ENCODE data around the gene OR6K3.
A peak's percentile ranks its signal among the peaks of the same experiment; 100 is the strongest.

The OR6K3 gene

GRCh38 chr1:158681606-158682005, 38.9 kb downstream of the OR6K3 start:
- no peaks in the 10 kb centered on the region for H3K36me3 ChIP-seq (ENCODE audit: insufficient read depth, low read length)
- H3K9me2 ChIP-seq (replicated peaks; ENCODE audit: low read depth, low read length), result no peaks in the 10 kb centered on the region
- H3K79me2 ChIP-seq (ENCODE audit: insufficient read depth, low read length), result no peaks in the 10 kb centered on the region
- H3K9ac ChIP-seq (ENCODE audit: low read depth, low read length, poor library complexity, severe bottlenecking), result no peak overlapping the region
- peaks cover 8% of the 10 kb centered on the region for H3K4me1 ChIP-seq (ENCODE audit: insufficient read depth, low read length, poor library complexity, severe bottlenecking)
- no peak for TF ChIP-seq EZH2phosphoT487 (IDR thresholded peaks at IDR 0.05; ENCODE audit: borderline replicate concordance)
- TF ChIP-seq CTCF (conservative IDR thresholded peaks at IDR 0.05; ENCODE audit: low read length), result no peak
- no peaks in the 10 kb centered on the region for H4K20me1 ChIP-seq (ENCODE audit: insufficient read depth, low read length, poor library complexity, severe bottlenecking)
- no peaks in the 10 kb centered on the region for H3F3A ChIP-seq (ENCODE audit: low read depth)
- H3K9me3 ChIP-seq (ENCODE audit: insufficient read depth, low read depth, low read length), result no peaks in the 10 kb centered on the region
- no peak overlapping the region for H2AFZ ChIP-seq (ENCODE audit: low read length)
- H3K4me3 ChIP-seq (ENCODE audit: low read length, poor library complexity, severe bottlenecking), result no peak overlapping the region
- H3K4me2 ChIP-seq (ENCODE audit: low read depth, low read length, poor library complexity, severe bottlenecking), result no peak overlapping the region
- H3K27me3 ChIP-seq (ENCODE audit: insufficient read depth, low read length, poor library complexity, severe bottlenecking), result no peaks in the 10 kb centered on the region

GRCh38 chr1:158679289-158679688, 41.2 kb downstream of the OR6K3 start:
- no peaks in the 10 kb centered on the region for H4K20me1 ChIP-seq (ENCODE audit: insufficient read depth, low read length, poor library complexity, severe bottlenecking)
- no peak overlapping the region for H3K9ac ChIP-seq (ENCODE audit: low read depth, low read length, poor library complexity, severe bottlenecking)
- no peaks in the 10 kb centered on the region for H3K27me3 ChIP-seq (ENCODE audit: insufficient read depth, low read length, poor library complexity, severe bottlenecking)
- peaks cover 12% of the 10 kb centered on the region for H3K4me1 ChIP-seq (ENCODE audit: insufficient read depth, low read length, poor library complexity, severe bottlenecking)
- no peak overlapping the region for H3K4me3 ChIP-seq (ENCODE audit: low read length, poor library complexity, severe bottlenecking)
- H3K36me3 ChIP-seq (ENCODE audit: insufficient read depth, low read length), result no peaks in the 10 kb centered on the region
- H3F3A ChIP-seq (ENCODE audit: low read depth), result no peaks in the 10 kb centered on the region
- TF ChIP-seq EZH2phosphoT487 (IDR thresholded peaks at IDR 0.05; ENCODE audit: borderline replicate concordance) (no peak), CTCF (conservative IDR thresholded peaks at IDR 0.05; ENCODE audit: low read length) (no peak)
- H3K4me2 ChIP-seq (ENCODE audit: low read depth, low read length, poor library complexity, severe bottlenecking), result no peak overlapping the region
- no peaks in the 10 kb centered on the region for H3K9me3 ChIP-seq (ENCODE audit: insufficient read depth, low read depth, low read length)
- no peaks in the 10 kb centered on the region for H3K79me2 ChIP-seq (ENCODE audit: insufficient read depth, low read length)
- peak overlapping the region; percentile 46 for H2AFZ ChIP-seq (ENCODE audit: low read length)
- H3K9me2 ChIP-seq (replicated peaks; ENCODE audit: low read depth, low read length), result no peaks in the 10 kb centered on the region

GRCh38 chr1:158675563-158676323, 44.8 kb downstream of the OR6K3 start:
- Histone ChIP-seq H3K4me1 (ENCODE audit: insufficient read depth, low read length, poor library complexity, severe bottlenecking) (peaks cover 12% of the 10 kb centered on the region), H2AFZ (ENCODE audit: low read length) (0 out of 2 replicates have a peak overlapping the region, but pooled peaks have one; percentile 17), H3K27me3 (ENCODE audit: insufficient read depth, low read length, poor library complexity, severe bottlenecking) (no peaks in the 10 kb centered on the region), H3K4me2 (ENCODE audit: low read depth, low read length, poor library complexity, severe bottlenecking) (peak overlapping the region; percentile 11), H3K79me2 (ENCODE audit: insufficient read depth, low read length) (no peaks in the 10 kb centered on the region), H3K9ac (ENCODE audit: low read depth, low read length, poor library complexity, severe bottlenecking) (no peak overlapping the region), H3K9me3 (ENCODE audit: insufficient read depth, low read depth, low read length) (no peaks in the 10 kb centered on the region), H3K36me3 (ENCODE audit: insufficient read depth, low read length) (no peaks in the 10 kb centered on the region), H3K4me3 (ENCODE audit: low read length, poor library complexity, severe bottlenecking) (no peak overlapping the region), H3F3A (ENCODE audit: low read depth) (no peaks in the 10 kb centered on the region), H3K9me2 (replicated peaks; ENCODE audit: low read depth, low read length) (no peaks in the 10 kb centered on the region), H4K20me1 (ENCODE audit: insufficient read depth, low read length, poor library complexity, severe bottlenecking) (no peaks in the 10 kb centered on the region)
- TF ChIP-seq EZH2phosphoT487 (IDR thresholded peaks at IDR 0.05; ENCODE audit: borderline replicate concordance), result no peak
- no peak for TF ChIP-seq CTCF (conservative IDR thresholded peaks at IDR 0.05; ENCODE audit: low read length)

Data from Loucy (cell line).